K562 (cell line): ENCODE data around the gene MAGI2. TPM values are rescaled to one million over a fixed set of nuclear protein-coding genes. Genes with fewer than 3 reads are reported as not detected.

ENCODE experiments used
- ATAC-seq: fragments of 200-7000 bp; cut with Tn5 transposase; 3 replicates; pipeline ENCODE4 v1.9.1; 2020; ENCODE audit warnings: moderate library complexity
- BruUV-seq: library from RNA; stranded (reverse); fragments of 400-500 nt; replicated peaks from 2 replicates; lab custom pipeline; 2021; lab: Mats Ljungman, UMichigan
- CTCF ChIA-PET: fragments of 300-600 bp; formaldehyde crosslinking; extraction: SDS; loops from one replicate; lab custom pipeline; 2021; ENCODE audit warnings: low intra/inter-chr PET ratio; lab: Yijun Ruan, JAX
- POLR2A ChIA-PET: fragments of 300-600, 350-650 bp; sonication (Branson Sonifier 250); formaldehyde crosslinking; extraction: SDS; loops from one replicate; lab custom pipeline; 2021; ENCODE audit warnings: antibody characterized with exemption, inconsistent platforms; lab: Yijun Ruan, JAX
- DNase-seq, 4 experiments: peaks; one replicate each; pipeline versions ENCODE4 v3.0.0 to v3.0.0-alpha.2; 2011 to 2018; ENCODE audit warnings: low spot score in 3 of 4, mixed read lengths in 3 of 4; ENCODE audit errors: extremely low read depth in 1 of 4
- FAIRE-seq: peaks from 2 replicates; lab custom pipeline; 2011; peaks lifted over from hg19 to GRCh38; lab: Jason Lieb, UNC
- H2AFZ ChIP-seq: 2 replicates; pipeline ENCODE4 v1.6.0; 2011; ENCODE audit warnings: low read depth, low read length, control low read depth, inconsistent platforms
- H3K27ac ChIP-seq: fragments of 200-600 bp; 3 replicates; pipeline ENCODE4 v1.8.0; 2011; ENCODE audit warnings: low read depth, mild to moderate bottlenecking, control low read depth, inconsistent platforms, low read length, moderate library complexity, mixed read lengths; ENCODE audit errors: extremely low read depth
- H3K27me3 ChIP-seq, 2 experiments: fragments of 300-600 bp in 1 of 2; 2 replicates in 1 of 2; 3 replicates in 1 of 2; pipeline versions ENCODE4 v1.6.0 to v1.8.0; 2011; ENCODE audit warnings: inconsistent platforms in 2 of 2, low read length in 2 of 2, mild to moderate bottlenecking in 1 of 2, mixed read lengths in 1 of 2, moderate library complexity in 1 of 2; ENCODE audit not compliant: control insufficient read depth in 2 of 2, insufficient read depth in 2 of 2
- H3K36me3 ChIP-seq: fragments of 300-600 bp; 3 replicates; pipeline ENCODE4 v1.8.0; 2011; ENCODE audit warnings: mild to moderate bottlenecking, low read length, inconsistent platforms; ENCODE audit not compliant: control insufficient read depth, insufficient read depth
- H3K4me1 ChIP-seq, 2 experiments: fragments of 200-600 bp in 1 of 2; replicated peaks in 1 of 2; 2 replicates in 1 of 2; 3 replicates in 1 of 2; pipeline versions ENCODE4 v1.5.1 to v1.8.0; 2011; ENCODE audit warnings: inconsistent platforms in 2 of 2, low read length in 2 of 2, mild to moderate bottlenecking in 1 of 2, mixed read lengths in 1 of 2, moderate library complexity in 1 of 2; ENCODE audit not compliant: control insufficient read depth in 2 of 2, insufficient read depth in 2 of 2
- H3K4me2 ChIP-seq: 2 replicates; pipeline ENCODE4 v1.6.1; 2011; ENCODE audit warnings: low read length, control low read depth, inconsistent platforms, mixed read lengths; ENCODE audit not compliant: insufficient read depth
- H3K4me3 ChIP-seq: fragments of 200-600 bp; sonication (generic), shearing (Covaris generic); 2 replicates; pipeline ENCODE4 v1.5.1; 2016; ENCODE audit warnings: control low read depth, inconsistent platforms
- H3K79me2 ChIP-seq: fragments of 200-600 bp; 3 replicates; pipeline ENCODE4 v1.8.0; 2011; ENCODE audit warnings: low read length, inconsistent platforms; ENCODE audit not compliant: control insufficient read depth, insufficient read depth
- H3K9ac ChIP-seq, 2 experiments: 2 replicates each; pipeline versions ENCODE4 v1.6.0 to v1.6.1; 2011; ENCODE audit warnings: low read depth in 2 of 2, low read length in 2 of 2, control low read depth in 1 of 2, inconsistent platforms in 1 of 2, mild to moderate bottlenecking in 1 of 2, mixed read lengths in 1 of 2; ENCODE audit not compliant: insufficient read depth in 1 of 2
- H3K9me1 ChIP-seq: one replicate; pipeline ENCODE4 v1.6.0; 2011; ENCODE audit warnings: inconsistent platforms, mild to moderate bottlenecking, low read length, moderate library complexity; ENCODE audit not compliant: control insufficient read depth, insufficient read depth
- H3K9me3 ChIP-seq: replicated peaks from 2 replicates; pipeline ENCODE4 v1.5.1; 2011; ENCODE audit warnings: low read depth, low read length, inconsistent platforms; ENCODE audit not compliant: control insufficient read depth, insufficient read depth
- H4K20me1 ChIP-seq: replicated peaks from 2 replicates; pipeline ENCODE4 v1.6.1; 2011; ENCODE audit warnings: low read length, inconsistent platforms, mixed read lengths; ENCODE audit not compliant: control insufficient read depth, insufficient read depth
- DNMT1 ChIP-seq: fragments of 450-650 bp; IDR thresholded peaks from 2 replicates; pipeline ENCODE4 v1.6.1; 2016; ENCODE audit warnings: antibody characterized with exemption, mild to moderate bottlenecking
- E2F8 ChIP-seq: fragments of 450-650 bp; IDR thresholded peaks from 2 replicates; pipeline ENCODE4 v1.7.1; 2018; ENCODE audit warnings: mild to moderate bottlenecking, low read depth; ENCODE audit not compliant: partially characterized antibody
- ESRRB ChIP-seq: fragments of 250-450 bp; sonication (Bioruptor Pico); IDR thresholded peaks from 2 replicates; pipeline ENCODE4 v1.5.0; 2020; ENCODE audit warnings: mild to moderate bottlenecking, moderate library complexity, borderline replicate concordance
- HNRNPH1 ChIP-seq: fragments of 200-400 bp; formaldehyde crosslinking; optimal IDR thresholded peaks from 2 replicates; pipeline ENCODE3; 2017; ENCODE audit warnings: low read depth, mild to moderate bottlenecking, low read length, moderate library complexity
- IRF9 ChIP-seq: fragments of 450-650 bp; IDR thresholded peaks from 2 replicates; pipeline ENCODE4 v1.6.1; 2016; ENCODE audit warnings: missing biosample characterization, missing genetic modification characterization
- KDM5B ChIP-seq: fragments of 200-600 bp; sonication (generic); IDR thresholded peaks from 2 replicates; pipeline ENCODE4 v1.6.1; 2012; ENCODE audit warnings: low read depth, mild to moderate bottlenecking, moderate library complexity, low read length, control low read depth, inconsistent platforms; ENCODE audit not compliant: insufficient replicate concordance
- PTRF ChIP-seq: fragments of 450-650 bp; IDR thresholded peaks from 2 replicates; pipeline ENCODE4 v1.6.1; 2016; ENCODE audit warnings: mild to moderate bottlenecking, missing genetic modification characterization, missing compliant biosample characterization
- ZMIZ1 ChIP-seq, 2 experiments: fragments of 150-350 bp in 1 of 2; IDR thresholded peaks; 2 replicates each; pipeline ENCODE4 v1.6.1; 2012 to 2016; ENCODE audit warnings: low read depth in 2 of 2, low read length in 2 of 2, mild to moderate bottlenecking in 1 of 2, moderate library complexity in 1 of 2
- ZNF277 ChIP-seq: fragments of 250-450 bp; sonication (Bioruptor Pico); IDR thresholded peaks from 2 replicates; pipeline ENCODE4 v1.8.0; 2022; ENCODE audit warnings: inconsistent platforms, mild to moderate bottlenecking, moderate library complexity, borderline replicate concordance
- ZNF696 ChIP-seq: fragments of 250-450 bp; sonication (Bioruptor Pico); conservative IDR thresholded peaks from 2 replicates; pipeline ENCODE4 v1.4.0; 2020; ENCODE audit warnings: mild to moderate bottlenecking, moderate library complexity
- ZNF707 ChIP-seq: fragments of 250-450 bp; sonication (Bioruptor Pico); conservative IDR thresholded peaks from 2 replicates; pipeline ENCODE4 v1.8.0; 2022; ENCODE audit warnings: inconsistent platforms, mild to moderate bottlenecking, moderate library complexity
- ZSCAN29 ChIP-seq: fragments of 450-650 bp; IDR thresholded peaks from 2 replicates; pipeline ENCODE4 v1.6.1; 2017
- WGBS: fragments of 100-300 bp; shearing (Covaris generic); methylation state at CpG from one replicate; pipeline ENCODE4 v1.1.6; 2016; ENCODE audit warnings: low coverage, mixed read lengths; ENCODE audit not compliant: insufficient coverage; ENCODE audit errors: missing lambda C conversion rate; 5-methylcytosine and 5-hydroxymethylcytosine counted together
- in situ Hi-C: fragments of 300-500 bp; cut with MboI; formaldehyde crosslinking; loops from 4 replicates; pipeline ENCODE4 v1.15.0; 2018; ENCODE audit warnings: inconsistent platforms, mixed read lengths
- intact Hi-C: fragments of 100-400 bp; cut with micrococcal nuclease; formaldehyde crosslinking; loops from 2 replicates; pipeline ENCODE4 v1.14.2; 2022
- polyA plus RNA-seq, 8 experiments: library from polyadenylated mRNA; depleted of rRNA in 4 of 8; stranded (reverse) in 5 of 8; unstranded in 3 of 8; fragments of >200 nt; fragmentation: Nextera tagmentation in 2 of 8; fragmentation: Illumina TruSeq in 1 of 8; extraction: Ambion mirVana in 2 of 8; extraction: Trizol in 1 of 8; gene quantifications; 2 replicates each; pipeline versions ENCODE4 v1.2.1 to v1.2.3, GENCODE V29; 2011 to 2014; ENCODE audit warnings: inconsistent platforms in 1 of 8, missing spikeins in 1 of 8
- total RNA-seq, 7 experiments: library from RNA; depleted of rRNA in 6 of 7; stranded (reverse); fragments of >200 nt in 6 of 7; fragmentation: Illumina TruSeq in 2 of 7; extraction: Trizol in 2 of 7; gene quantifications; 2 replicates each; pipeline versions ENCODE4 v1.2.1 to v1.2.3, GENCODE V29; 2011 to 2021; ENCODE audit warnings: low replicate concordance in 1 of 7

MAGI2 gene
- total and polyA plus RNA-seq, 9 of the 15 experiments (the other 6 are each of a cell fraction or from before 2014, with no cell fraction given): 0.27 to 1.4 (median 0.70) TPM

GRCh38 chr7:78529392-78529791, 924.1 kb downstream of the MAGI2 start:
- no TSS peak for BruUV-seq
- Histone ChIP-seq H3K9me1 (no peaks in the 10 kb centered on the region), H3K9me3 (no peaks in the 10 kb centered on the region), H3K36me3 (no peaks in the 10 kb centered on the region), H3K27me3 (no peaks in the 10 kb centered on the region), H3K27ac (no peak overlapping the region), H3K79me2 (no peaks in the 10 kb centered on the region), H3K4me2 (no peak overlapping the region), H3K9ac (no peak overlapping the region), H3K4me3 (no peak overlapping the region), H3K4me1 (no peaks in the 10 kb centered on the region), H4K20me1 (no peaks in the 10 kb centered on the region), H2AFZ (no peak overlapping the region)
- WGBS: 4% methylated on average over 3 of the region's 3 CpGs
- ATAC-seq: no peak
- in situ Hi-C loops (no loop called here), intact Hi-C loops (no loop called here)
- no peak for DNase-seq
- POLR2A ChIA-PET: no interaction called here
- FAIRE-seq: no peak
- CTCF ChIA-PET: no interaction called here
- no peak for TF ChIP-seq ZMIZ1 (IDR thresholded peaks at IDR 0.05; ENCODE audit: low read depth in 2 of 2, low read length in 2 of 2)
- no peak for TF ChIP-seq HNRNPH1
- TF ChIP-seq KDM5B: no peak
- no peak for TF ChIP-seq IRF9 (tag)
- TF ChIP-seq ZNF277 (CRISPR knock-in tag): no peak
- no peak for TF ChIP-seq ESRRB (CRISPR knock-in tag)
- no peak for TF ChIP-seq PTRF (tag)
- TF ChIP-seq DNMT1: no peak
- TF ChIP-seq ZNF696: no peak
- TF ChIP-seq E2F8: no peak
- no peak for TF ChIP-seq ZNF707 (CRISPR knock-in tag)
- no peak for TF ChIP-seq ZSCAN29
